Activated CD8-positive, alpha-beta T cell treated with anti-CD3 and anti-CD28 coated beads for 36 hours (primary cell): ENCODE data around the gene GBA2. TPM values are rescaled to one million over a fixed set of nuclear protein-coding genes. Genes with fewer than 3 reads are reported as not detected.

ENCODE experiments used
- ATAC-seq: fragments of 200-7000 bp; cut with Tn5 transposase; one replicate; pipeline ENCODE4 v1.10.0; 2021; ENCODE audit warnings: mild to moderate bottlenecking, moderate library complexity
- CTCF ChIA-PET: fragments of 350-600 bp; sonication (Branson Sonifier 250); formaldehyde crosslinking; loops from one replicate; lab custom pipeline; 2021; ENCODE audit warnings: antibody characterized with exemption; lab: Charles Lee
- POLR2A ChIA-PET: fragments of 350-600 bp; sonication (Branson Sonifier 250); formaldehyde crosslinking; loops from one replicate; lab custom pipeline; 2021; ENCODE audit warnings: antibody characterized with exemption; lab: Charles Lee
- DNase-seq: peaks from one replicate; pipeline ENCODE4 v3.0.0-alpha.2; 2020
- H3K27ac Mint-ChIP-seq: one replicate; pipeline ENCODE4 v1.8.0; 2021; ENCODE audit warnings: mild to moderate bottlenecking, mixed read lengths
- H3K27me3 Mint-ChIP-seq: one replicate; pipeline ENCODE4 v1.8.0; 2021; ENCODE audit warnings: mixed read lengths
- H3K36me3 Mint-ChIP-seq: one replicate; pipeline ENCODE4 v1.8.0; 2021; ENCODE audit warnings: low read depth, mixed read lengths
- H3K4me1 Mint-ChIP-seq: one replicate; pipeline ENCODE4 v1.8.0; 2021; ENCODE audit warnings: low read depth, mixed read lengths
- H3K4me3 Mint-ChIP-seq: one replicate; pipeline ENCODE4 v1.8.0; 2021; ENCODE audit warnings: mild to moderate bottlenecking, moderate library complexity, mixed read lengths
- H3K9me3 Mint-ChIP-seq: one replicate; pipeline ENCODE4 v1.8.0; 2021; ENCODE audit warnings: mixed read lengths
- CTCF ChIP-seq: fragments of 200-600 bp; IDR thresholded peaks from one replicate; pipeline ENCODE4 v1.8.0; 2022; ENCODE audit warnings: antibody characterized with exemption, mild to moderate bottlenecking
- intact Hi-C: fragments of 100-400 bp; cut with micrococcal nuclease; formaldehyde crosslinking; loops from one replicate; pipeline ENCODE4 v1.10.0; 2022
- total RNA-seq, 2 experiments: library from RNA; stranded (reverse); gene quantifications; one replicate each; pipeline ENCODE4 v1.2.3, GENCODE V29; 2021

GBA2 gene
- total RNA-seq, 2 experiments from 2014 or later = 21.2 to 22.3 TPM

GRCh38 chr9:35728041-35728971, 20.7 kb downstream of the GBA2 start:
- no peak overlapping the region for H3K27ac Mint-ChIP-seq
- peaks cover 25% of the 10 kb centered on the region for H3K36me3 Mint-ChIP-seq
- ChIA-PET POLR2A (interaction anchor here (0.6 to 2.8 kb wide), 13 partner anchors 10 to 108 kb away, joined by 3 to 13 read pairs (median 4); partner anchors contain the start of genes CCDC107, GBA2, RGP1 and RMRP), CTCF (interaction anchor here (0.9 to 14.0 kb wide), 21 partner anchors 8 to 119 kb away, joined by 3 to 170 read pairs (median 4); partner anchors contain the start of genes ARHGEF39, CCDC107, RMRP and TPM2)
- peak; percentile 85 for DNase-seq
- peaks cover 14% of the 10 kb centered on the region for H3K4me1 Mint-ChIP-seq
- no peak for TF ChIP-seq CTCF
- no peaks in the 10 kb centered on the region for H3K27me3 Mint-ChIP-seq
- ATAC-seq = peak; percentile 14
- intact Hi-C loops = loop anchor here (5.0 kb wide), 1 partner anchor 71 kb away; the partner anchor contains the start of genes CCDC107 and RMRP
- H3K4me3 Mint-ChIP-seq = no peak overlapping the region
- no peaks in the 10 kb centered on the region for H3K9me3 Mint-ChIP-seq

GRCh38 chr9:35727676-35728040, 21.4 kb downstream of the GBA2 start:
- H3K9me3 Mint-ChIP-seq = no peaks in the 10 kb centered on the region
- no peak for TF ChIP-seq CTCF
- ATAC-seq = no peak
- H3K27me3 Mint-ChIP-seq = no peaks in the 10 kb centered on the region
- intact Hi-C loops = loop anchor here (5.0 kb wide), 1 partner anchor 70 kb away; the partner anchor contains the start of genes CCDC107 and RMRP
- H3K4me3 Mint-ChIP-seq = no peak overlapping the region
- peaks cover 9% of the 10 kb centered on the region for H3K4me1 Mint-ChIP-seq
- no peak overlapping the region for H3K27ac Mint-ChIP-seq
- peaks cover 25% of the 10 kb centered on the region for H3K36me3 Mint-ChIP-seq
- ChIA-PET POLR2A (interaction anchor here (0.5 to 2.8 kb wide), 11 partner anchors 11 to 645 kb away, joined by 3 to 13 read pairs (median 4); partner anchors contain the start of genes CCDC107, GBA2, RGP1 and RMRP), CTCF (interaction anchor here (0.6 to 14.0 kb wide), 18 partner anchors 7 to 229 kb away, joined by 3 to 170 read pairs (median 4); partner anchors contain the start of genes ARHGEF39, CCDC107, RMRP and TPM2)
- no peak for DNase-seq

- H3K36me3 Mint-ChIP-seq = peaks cover 30% of the 10 kb centered on the region
- peak overlapping the region; percentile 72 for H3K27ac Mint-ChIP-seq
- ATAC-seq (peak; percentile 46), DNase-seq (peak; percentile 69)
- H3K4me1 Mint-ChIP-seq = peaks cover 9% of the 10 kb centered on the region
- peak; percentile 25 for TF ChIP-seq CTCF
- no peaks in the 10 kb centered on the region for H3K9me3 Mint-ChIP-seq
- intact Hi-C loops = loop anchor here (5.0 kb wide), 1 partner anchor 70 kb away; the partner anchor contains the start of genes CCDC107 and RMRP
- H3K4me3 Mint-ChIP-seq = peak overlapping the region; percentile 6
- CTCF ChIA-PET = interaction anchor here (0.6 to 14.0 kb wide), 15 partner anchors 9 to 228 kb away, joined by 3 to 170 read pairs (median 5); partner anchors contain the start of genes ARHGEF39, CCDC107, RMRP and TPM2
- H3K27me3 Mint-ChIP-seq = no peaks in the 10 kb centered on the region
- POLR2A ChIA-PET = interaction anchor here (0.6 to 2.8 kb wide), 5 partner anchors 10 to 462 kb away, joined by 3 to 13 read pairs (median 4); partner anchors contain the start of genes CCDC107 and RMRP
These were observed 22.1 kb downstream of the GBA2 start for GRCh38 chr9:35726931-35727330.

- H3K4me3 Mint-ChIP-seq = no peak overlapping the region
- ChIA-PET POLR2A (no interaction called here), CTCF (interaction anchor here (0.5 to 14.0 kb wide), 4 partner anchors 32 to 229 kb away, joined by 3 to 170 read pairs (median 4); partner anchors contain the start of genes CCDC107, RMRP and TPM2)
- no peak for DNase-seq
- H3K36me3 Mint-ChIP-seq = peaks cover 35% of the 10 kb centered on the region
- TF ChIP-seq CTCF = no peak
- no peaks in the 10 kb centered on the region for H3K27me3 Mint-ChIP-seq
- H3K9me3 Mint-ChIP-seq = no peaks in the 10 kb centered on the region
- H3K27ac Mint-ChIP-seq = no peak overlapping the region
- no peak for ATAC-seq
- H3K4me1 Mint-ChIP-seq = peaks cover 4% of the 10 kb centered on the region
- intact Hi-C loops = loop anchor here (5.0 kb wide), 1 partner anchor 68 kb away; the partner anchor contains the start of genes CCDC107 and RMRP
These were observed 23.7 kb downstream of the GBA2 start for GRCh38 chr9:35725362-35725761.
